NK-92 treated with Interleukin-12 subunit alpha and Interleukin-12 subunit beta, amount 100 ng/mL, for 24 hours (cell line): ENCODE measurements around the gene MGAT4D.
"Not testable (repeated sequence)": the region's sequence is repeated elsewhere in the genome, so short reads cannot be mapped to it uniquely, and the experiment has no call there.

Experiments used
- DNase-seq: peaks from one replicate; lab custom pipeline; 2025; lab: John Stamatoyannopoulos, UW

Gene MGAT4D

DNA sequence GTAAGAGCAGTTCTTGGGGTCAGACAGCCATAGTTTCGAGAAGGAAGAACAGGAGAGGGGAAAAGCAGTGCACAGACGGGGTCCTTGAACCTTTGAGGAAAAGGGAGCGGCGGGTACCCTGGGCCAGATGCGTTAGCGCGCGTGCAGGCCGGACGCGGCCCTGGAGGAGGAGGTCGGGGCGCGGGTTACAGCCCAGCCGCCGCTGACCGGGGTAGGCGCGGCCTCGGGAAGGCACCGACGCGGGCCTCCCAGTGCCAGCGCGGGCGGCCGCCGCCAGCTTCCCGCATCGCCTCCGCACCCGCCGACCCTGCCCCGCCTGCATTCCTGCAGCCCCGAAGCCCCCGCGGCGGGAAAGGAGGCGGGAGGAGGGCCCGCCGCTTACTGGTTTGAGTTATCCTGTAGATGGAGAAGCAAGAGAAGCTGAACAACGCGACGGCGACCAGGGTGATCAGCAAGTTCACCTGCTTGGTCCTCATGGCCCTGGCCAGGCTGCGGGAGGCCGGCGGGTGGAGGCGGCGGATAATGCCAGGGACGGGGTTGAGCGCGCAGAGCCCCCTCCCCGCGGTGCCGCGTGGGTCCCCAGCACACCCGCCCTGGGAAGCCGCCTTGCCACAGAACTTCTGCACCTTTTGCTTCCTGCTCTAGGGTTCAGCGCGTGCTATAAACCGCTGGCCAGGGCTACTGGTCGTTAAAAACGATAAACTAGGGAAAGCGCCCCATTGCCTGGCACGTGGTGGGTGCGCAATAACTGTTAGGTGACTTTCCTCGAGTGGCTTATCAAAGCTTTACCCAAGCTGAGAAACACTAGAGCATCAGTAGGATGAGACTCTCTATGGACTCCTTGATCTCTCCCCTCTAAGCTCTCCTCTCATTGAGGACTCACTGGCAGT is at the start of gene MGAT4D:
MGAT4D (minus strand) TSS at position 547 of the 890 bp plus-strand sequence; CDS start at position 476, 71 bp downstream.
- no peak for DNase-seq

DNA sequence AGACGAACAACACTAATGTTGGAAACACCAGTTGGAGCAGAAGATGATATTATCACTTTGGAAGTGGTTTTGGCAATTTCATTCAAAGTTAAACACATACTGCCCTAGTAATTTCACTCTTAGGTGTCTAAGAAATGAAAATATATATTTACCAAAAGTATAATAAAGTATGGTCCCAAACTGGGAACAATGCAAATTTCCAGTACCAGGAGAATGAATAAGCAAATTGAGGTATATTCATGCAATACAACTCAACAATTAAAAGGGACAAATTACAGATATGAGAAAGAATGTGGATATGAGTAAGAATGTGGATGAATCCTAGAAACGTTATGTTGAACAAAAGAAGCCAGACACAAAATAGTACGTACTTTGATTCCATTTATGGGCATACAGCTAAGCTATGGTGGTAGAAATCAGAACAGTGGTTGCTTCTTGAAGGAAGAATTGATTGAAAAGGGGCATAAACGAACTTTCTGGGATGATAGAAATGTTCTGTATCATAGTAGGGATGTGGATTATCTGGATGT is 35.9 kb upstream of the MGAT4D start:
- no peak for DNase-seq

DNA sequence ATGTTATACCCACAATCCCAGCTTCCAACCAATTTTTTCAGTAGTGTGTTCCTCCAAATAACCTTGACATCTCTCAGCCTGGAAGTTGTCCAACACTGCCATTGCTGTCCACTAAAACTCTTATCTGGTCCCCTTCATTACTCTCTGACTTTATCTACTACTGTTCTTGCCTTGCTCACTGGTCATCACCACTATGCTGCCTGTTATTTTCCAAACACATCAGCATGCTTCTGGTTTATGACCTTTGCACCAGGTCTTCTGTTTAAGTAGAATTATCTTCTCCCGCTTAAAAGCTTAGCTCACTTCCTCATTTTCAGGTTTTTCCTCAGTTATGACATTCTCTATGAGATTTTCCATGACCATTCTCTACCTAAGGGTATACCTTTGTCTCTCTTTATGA is 31.3 kb upstream of the MGAT4D start:
- DNase-seq, result no peak

DNA sequence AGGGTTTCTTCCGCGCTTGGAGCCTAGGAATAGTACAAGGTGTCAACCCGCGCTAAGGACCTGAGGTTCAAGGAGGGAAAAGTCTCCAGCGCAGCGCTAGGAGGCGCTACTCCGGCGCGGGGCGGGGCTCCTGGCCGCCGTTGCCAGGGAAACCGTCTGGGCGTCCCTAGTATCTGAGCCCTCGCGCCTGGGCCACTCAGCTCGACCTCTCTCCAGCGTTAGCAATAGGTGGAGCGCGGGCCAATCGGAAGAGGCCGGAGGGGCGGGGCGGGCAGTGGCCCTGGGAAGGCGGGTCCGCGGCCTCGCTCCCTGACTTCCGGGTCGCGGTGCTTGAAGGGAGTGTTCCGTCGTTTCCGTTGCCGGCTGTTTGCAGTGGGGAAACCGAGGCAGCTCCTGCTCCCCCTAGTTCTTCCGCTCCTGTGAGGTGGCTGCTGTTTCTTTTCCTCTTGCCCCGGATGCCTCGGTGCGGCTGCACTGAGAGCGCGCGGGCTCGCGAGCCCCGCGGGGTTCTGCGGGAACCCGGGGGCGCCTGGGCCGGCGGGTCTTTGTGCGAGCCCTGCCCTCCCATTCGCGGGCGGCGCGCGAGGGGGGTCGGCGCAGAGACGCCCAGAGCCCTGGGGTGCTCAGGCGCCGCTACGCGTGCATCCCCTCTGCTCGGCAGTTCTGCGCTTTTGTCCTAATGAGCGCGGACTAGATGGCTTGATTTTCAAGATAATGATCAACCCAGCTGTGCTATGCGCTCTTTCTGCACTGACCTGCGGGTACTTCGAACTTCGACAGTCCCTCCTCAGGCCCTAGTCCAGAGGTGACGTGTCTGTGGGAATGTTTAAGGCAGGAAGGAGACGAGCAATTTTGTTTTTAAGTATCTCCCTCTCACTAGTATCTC is 26.0 kb upstream of the MGAT4D start, which contains the start of gene ELMOD2:
ELMOD2 (plus strand) TSS at position 312 of the 886 bp plus-strand sequence. CDS start 1,261 bp downstream, outside the sequence.
- peak; percentile 88 for DNase-seq

DNA sequence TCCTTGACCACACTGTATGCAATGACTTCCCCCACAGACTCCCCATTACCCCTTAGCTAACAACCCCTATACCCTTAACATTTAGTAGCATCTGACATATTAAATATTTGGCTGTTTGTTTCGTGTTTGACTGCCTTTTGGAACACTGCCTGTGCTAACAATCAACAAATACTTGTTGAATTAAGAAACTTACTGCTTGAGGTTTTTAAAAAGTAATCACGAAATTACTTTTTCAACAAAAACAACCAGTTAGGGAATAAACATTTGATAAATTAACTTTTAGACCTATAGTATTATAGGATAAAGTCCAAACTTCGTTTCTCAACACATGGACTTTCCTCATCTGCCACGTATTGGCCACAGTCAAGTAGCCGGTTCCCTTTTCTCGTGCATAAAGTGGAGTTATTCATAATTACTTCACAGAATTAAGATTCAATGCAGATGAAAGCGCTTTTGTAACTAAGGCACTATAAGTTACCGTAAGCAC is 25.3 kb upstream of the MGAT4D start:
- DNase-seq, result no peak

DNA sequence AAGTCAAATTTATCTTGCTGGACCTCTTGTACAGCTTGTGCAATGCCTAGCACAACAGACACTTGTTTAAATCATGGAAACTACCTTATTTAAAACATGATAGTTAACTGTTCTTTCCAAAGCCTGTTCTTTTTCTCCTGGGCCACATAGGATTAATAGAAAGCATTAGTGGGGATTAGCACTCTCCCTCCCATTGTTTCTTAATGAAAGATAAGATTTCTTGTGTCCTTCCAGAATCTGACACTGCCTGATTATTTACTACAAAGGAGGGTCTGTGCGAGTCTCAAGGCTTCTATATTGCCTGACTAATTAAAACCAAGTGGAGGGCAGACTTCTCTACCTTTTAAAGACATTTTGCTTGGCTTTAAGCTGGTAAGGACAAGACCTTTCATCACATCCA is 17.3 kb upstream of the MGAT4D start:
- DNase-seq, result no peak

DNA sequence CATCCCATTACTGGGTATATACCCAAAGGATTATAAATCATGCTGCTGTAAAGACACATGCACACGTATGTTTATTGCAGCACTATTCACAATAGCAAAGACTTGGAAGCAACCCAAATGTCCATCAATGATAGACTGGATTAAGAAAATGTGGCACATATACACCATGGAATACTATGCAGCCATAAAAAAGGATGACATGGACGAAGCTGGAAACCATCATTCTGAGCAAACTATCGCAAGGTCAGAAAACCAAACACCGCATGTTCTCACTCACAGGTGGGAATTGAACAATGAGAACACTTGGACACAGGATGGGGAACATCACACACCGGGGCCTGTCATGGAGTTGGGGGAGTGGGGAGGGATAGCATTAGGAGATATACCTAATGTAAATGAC is 15.7 kb upstream of the MGAT4D start:
- not testable (repeated sequence) for DNase-seq

DNA sequence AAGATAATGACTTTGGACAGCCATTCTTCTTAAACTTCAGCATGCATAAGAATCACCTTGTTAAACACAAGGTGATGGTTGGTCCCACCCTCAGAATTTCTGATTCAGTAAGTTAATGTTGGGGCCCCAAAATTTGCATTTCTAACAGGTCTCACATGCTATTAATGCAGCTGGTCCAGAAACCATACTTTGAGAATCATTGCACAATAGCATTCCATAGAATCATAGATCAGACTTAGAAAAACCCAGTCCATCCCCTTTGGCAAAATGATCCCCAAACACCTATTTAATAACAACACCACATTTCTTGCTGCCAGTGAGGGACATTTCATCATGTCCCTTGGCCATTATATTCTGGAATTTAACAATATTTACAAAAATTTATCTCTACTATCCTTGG is 6.2 kb upstream of the MGAT4D start:
- DNase-seq, result no peak

DNA sequence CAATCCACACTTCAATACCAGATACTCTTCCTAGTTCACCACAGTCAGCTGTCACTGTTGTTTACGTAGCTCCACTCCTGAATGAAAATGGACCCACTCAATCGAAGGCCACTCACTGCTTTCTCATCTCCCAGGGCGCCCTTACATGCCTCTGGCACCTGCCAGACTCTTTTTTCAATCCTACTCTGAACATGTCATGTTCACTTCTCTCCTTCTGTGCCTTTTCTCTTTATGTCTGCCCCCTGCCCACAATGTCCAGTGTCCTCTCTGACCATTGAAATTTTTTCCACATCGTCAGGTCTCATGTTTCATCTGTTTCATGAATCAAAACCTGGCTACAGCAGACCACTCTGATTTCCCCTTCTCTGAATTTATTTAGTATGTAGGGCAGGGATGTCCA is 1.3 kb upstream of the MGAT4D start:
- DNase-seq, result no peak

DNA sequence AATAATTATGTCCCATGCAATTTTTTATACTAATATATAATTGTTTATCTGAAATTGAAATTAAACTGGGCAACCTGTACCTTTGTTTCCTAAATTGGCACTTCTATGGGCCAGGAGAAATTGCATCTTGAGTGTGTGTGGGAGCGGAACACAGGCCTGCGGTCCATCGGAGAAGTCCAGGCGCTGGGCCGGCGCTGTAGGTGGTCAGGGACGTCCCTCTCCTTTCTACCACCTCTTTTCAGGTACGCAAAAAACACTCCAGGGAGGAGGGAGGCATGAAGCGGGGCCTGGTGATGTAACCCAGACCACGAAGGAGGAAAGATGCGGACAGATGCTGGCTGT is 717 bp downstream of the MGAT4D start:
- no peak for DNase-seq

DNA sequence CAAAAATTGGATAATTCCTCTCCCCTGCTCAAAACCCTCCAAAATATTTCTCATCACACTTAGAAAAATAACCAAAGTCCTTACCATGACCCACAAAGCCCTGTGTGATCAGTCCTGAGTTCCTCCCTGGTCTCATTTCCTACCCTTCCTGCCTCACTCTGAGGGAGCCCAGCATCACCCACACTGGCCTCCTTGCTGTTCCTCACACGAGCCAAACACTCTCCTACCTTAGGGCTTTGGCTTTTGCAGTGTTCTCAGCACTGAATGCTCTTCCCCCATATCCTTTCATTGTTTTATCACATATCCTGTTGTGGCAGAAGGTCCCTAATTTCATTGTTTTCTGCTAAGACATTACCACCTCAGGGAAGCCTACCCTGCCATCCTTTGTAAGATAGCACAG is 12.2 kb downstream of the MGAT4D start:
- no peak for DNase-seq

DNA sequence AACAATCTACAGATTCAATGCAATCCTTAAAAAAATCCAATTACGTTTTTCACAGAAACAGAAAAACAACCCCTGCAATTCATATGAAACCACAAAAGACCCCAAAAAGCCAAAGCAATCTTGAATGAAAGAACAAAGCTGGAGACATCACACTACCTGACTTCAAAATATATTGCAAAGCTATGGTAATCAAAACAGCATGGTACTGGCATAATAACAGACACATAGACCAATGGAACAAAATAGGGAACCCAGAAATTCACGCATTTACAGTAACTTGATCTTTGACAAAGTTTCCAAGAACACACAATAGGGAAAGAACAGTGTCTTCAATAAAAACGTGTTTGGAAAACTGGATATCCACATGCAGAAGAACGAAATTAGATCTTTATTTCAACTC is 14.6 kb downstream of the MGAT4D start:
- DNase-seq, result no peak

DNA sequence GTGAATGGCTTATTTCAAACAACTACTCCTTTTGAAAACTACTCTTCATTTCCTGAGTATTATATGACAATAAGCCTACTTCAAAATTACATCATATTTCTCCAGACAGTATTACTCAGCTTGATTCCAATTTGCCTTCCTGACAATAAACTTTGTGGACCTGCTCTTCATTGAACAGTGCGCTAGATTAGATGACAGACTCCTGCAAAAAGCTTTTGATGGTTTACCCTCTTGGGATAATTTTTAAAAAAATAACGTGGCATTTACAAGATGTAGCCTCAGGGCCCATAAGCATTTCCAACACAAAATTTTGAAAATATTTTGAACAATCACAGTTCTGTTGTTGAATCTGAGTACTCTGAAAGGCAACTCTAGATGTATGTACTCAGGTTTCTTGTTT is 25.9 kb downstream of the MGAT4D start:
- DNase-seq, result no peak

DNA sequence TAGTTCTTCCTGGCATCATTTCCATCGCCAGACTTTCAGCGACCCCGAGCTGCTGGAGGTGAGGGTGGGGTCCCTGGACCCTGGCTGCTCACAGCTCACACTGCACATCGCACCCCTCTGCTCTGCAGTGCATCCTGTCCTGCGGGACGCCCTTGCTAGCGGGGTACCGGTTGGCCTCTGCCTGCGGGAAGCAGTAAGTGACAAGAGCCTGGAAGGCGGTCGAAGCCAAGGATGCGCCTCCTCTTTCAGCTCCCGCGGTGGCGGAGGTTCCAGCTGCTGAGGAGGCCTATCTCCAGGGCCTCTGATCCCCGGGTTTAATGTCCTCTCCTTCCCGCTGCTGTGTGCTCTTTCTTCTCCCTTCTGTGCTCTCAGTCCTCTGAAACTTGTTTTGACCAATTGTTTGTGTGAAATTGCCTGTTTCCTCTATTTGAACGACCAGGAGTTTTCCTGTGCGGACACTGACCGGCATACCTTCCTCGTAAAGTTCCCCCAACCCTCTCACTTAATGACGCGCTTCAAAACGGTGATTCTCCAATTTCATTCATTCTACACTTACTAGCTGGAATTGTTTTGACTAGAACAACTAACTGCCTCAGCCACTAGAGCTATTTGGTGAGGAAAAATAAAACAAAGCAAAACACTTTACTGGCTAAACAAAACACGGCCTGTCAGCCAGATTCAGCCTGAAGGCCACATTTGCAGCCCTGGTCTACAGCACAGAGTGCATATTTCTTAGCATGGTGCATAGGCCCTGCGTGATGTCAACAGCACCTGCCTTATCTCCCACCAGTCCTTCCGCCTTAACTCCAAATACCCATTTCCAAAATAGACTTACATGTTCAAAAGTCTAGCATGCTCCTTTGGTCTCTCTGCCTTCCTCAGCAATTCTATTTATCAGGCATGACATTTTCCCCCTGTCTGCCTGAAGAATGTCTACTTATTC is 28.0 kb downstream of the MGAT4D start:
- DNase-seq, result no peak

DNA sequence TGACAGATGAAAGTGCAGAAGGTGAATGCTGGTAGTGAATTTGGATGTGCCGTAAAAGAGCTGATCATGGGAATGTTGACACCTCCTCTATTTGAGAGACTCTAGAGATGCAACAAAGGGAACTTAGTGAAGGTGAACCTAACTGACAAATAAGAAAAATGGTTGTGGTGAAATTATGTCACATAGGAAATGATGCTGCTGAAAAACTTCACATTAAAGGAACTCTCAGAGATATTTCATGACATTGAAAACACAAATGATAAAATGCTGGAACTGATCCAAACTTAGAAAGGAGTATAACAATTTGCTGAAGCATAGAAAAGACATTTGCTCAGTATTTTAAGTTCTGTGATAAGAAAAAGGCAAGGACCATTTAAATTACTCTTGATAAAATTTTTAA is 31.9 kb downstream of the MGAT4D start:
- no peak for DNase-seq

DNA sequence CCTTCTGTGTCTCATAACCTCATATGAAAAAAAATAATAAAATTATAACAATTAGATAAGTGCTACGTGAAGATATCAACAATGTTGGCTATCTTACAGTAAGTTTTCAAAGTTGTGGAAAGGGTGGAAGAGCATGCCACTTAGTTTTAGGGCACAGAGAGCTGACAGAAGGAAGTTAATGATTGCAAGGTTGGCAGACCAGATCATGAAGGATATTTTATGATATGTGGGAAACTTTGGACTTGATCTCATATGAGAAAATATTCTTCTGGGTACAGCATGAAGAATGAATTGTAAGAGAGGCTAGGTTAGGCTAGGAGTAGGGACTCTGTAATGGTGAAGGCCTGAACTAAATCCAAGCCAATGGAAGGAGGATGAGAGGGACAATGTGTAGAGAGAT is 34.5 kb downstream of the MGAT4D start:
- no peak for DNase-seq

DNA sequence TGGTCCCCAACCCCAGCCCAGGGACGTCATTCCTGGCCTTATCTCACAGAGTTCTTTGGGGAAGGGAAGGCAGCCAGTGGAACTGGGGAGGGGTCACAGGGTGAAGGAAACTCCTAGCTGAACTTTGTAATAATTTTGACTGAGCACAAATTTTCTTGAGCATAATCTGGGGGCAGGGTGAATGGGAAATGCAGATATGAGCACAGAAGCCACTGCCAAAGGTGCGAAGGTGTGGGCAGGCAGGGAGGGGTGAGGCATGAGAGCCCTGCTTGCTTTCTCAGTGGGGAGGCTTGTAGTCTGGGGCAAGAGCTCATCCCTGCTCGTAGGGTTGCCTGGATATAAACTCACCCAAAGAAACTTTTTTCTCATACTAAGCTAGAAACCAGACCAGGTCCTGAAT is 34.9 kb downstream of the MGAT4D start:
- no peak for DNase-seq

DNA sequence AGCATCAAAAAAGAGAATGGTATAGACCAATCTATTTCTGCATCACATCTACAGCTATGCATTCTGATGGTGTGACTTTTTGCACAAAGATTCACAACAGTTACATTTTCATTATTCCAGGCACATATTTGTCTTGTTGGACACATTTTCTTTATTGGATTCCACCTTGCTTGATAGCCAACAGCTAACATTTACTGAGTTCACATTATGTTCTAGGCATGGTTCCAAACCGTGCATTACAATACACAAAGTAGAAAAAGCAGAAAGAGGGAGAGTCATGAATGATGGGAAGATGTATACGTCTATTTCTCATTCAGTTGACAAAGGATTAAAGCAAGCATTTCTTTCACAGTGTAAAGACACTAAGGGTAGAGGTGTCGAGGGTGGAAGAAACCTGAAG is 47.7 kb downstream of the MGAT4D start:
- no peak for DNase-seq

DNA sequence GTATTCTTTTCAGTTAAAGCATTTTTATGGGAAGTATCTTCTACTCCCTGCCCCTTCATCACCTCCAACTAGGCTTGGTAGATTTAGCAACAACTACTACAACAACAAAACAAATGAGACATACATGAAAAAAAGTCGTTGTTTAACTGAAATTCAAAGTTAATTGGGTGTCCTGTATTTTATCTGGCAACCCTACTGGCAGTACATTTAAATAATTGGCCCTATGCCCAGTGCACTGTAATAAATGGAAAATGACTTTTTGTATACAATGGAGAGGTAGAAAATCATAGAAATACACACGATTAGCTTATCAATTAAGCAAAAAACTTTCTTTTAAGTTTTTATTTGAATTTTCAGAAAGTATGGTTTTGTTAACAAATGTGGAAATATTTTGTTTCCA is 49.3 kb downstream of the MGAT4D start:
- no peak for DNase-seq

DNA sequence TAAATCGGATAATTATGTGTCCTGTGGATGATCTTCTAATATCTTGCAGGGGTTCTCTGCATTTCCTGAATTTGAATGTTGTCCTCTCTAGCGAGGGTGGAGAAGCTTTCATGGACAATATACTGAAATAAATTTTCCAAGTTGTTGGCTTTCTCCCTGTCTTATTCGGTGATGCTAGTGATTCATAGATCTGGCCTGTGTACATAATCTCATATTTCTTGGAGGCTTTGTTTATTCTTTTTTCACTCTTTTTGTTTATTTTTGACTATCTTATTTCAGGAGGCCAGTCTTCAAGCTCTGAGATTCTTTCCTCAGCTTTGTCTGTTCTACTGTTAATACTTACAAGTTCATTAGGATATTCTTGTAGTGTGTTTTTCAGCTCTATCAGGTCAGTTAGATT is 49.9 kb downstream of the MGAT4D start:
- no peak for DNase-seq

DNA sequence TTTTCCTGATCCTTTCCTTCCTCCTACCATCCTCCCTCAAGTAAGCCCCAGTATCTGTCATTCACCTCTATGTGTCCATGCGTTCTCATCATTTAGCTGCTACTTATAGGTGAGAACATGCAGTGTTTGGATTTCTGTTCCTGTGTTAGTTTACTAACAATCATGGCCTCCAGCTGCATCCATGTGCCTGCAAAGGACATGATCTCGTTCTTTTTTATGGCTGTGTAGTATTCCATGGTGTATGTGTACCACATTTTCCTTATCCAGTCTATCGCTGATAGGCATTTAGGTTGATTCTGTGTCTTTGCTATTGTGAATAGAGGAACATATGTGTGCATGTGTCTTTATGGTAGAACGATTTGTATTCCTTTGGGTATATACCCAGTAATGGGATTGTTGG is 53.7 kb downstream of the MGAT4D start:
- not testable (repeated sequence) for DNase-seq
